DMS114 treated with DMSO at 0.1 percent for 48 hours (cell line): ENCODE measurements around the gene UNC13B.
"Not testable (repeated sequence)": the region's sequence is repeated elsewhere in the genome, so short reads cannot be mapped to it uniquely, and the experiment has no call there.

ENCODE experiments used
- DNase-seq: peaks from one replicate; lab custom pipeline; 2025; ENCODE audit not compliant: unreplicated experiment; lab: John Stamatoyannopoulos, UW

Gene UNC13B

GRCh38 chr9:35161713-35162604 is at the start of gene UNC13B:
UNC13B (plus strand) TSS chr9:35162009; CDS start chr9:35162284, 275 bp downstream.
- DNase-seq, result peak; percentile 80

GRCh38 chr9:35112257-35113020 is 49.4 kb upstream of the UNC13B start:
- no peak for DNase-seq

DNA sequence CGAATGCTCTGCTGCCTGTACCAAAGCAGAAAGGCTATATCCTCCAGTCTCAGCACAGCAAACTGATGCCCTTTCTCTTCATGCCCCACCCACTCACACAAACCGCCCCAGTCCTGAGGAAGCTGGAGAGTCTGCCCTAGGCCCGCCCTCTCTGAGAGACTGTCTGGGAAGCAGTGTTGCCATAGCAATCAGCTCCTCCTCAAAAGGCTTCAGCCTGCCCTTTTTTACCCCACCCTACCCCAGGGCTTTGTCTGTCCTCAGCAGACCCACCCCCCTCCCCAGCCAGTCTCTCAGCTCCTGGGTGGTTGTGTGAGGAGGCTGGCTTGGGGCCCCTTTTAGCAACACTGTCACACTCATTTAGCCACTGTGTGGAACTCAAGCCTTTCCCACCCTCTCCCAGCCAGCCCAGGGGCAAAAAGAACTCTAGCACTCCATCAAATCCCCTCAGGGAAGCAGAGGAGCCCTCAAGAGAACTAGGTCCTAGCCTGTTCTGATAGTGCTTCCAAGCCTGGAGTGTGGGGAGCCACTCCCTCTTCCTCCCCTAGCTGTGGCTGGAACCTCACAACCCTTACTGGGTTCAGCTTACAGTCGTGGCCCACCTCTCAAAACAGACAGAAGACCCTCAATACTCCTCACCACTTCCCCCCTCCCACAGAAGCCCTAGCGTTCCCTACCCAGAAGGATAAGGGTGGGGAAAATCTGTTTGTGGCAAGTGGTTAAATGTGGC is 47.5 kb upstream of the UNC13B start:
- DNase-seq, result peak; percentile 32

GRCh38 chr9:35114840-35115628 is 46.8 kb upstream of the UNC13B start:
- no peak for DNase-seq

GRCh38 chr9:35115680-35116538 is 45.9 kb upstream of the UNC13B start, which contains the start of gene ATOSB:
ATOSB (minus strand) TSS chr9:35115862; CDS start chr9:35108274, 7,588 bp downstream.
- peak; percentile 88 for DNase-seq

DNA sequence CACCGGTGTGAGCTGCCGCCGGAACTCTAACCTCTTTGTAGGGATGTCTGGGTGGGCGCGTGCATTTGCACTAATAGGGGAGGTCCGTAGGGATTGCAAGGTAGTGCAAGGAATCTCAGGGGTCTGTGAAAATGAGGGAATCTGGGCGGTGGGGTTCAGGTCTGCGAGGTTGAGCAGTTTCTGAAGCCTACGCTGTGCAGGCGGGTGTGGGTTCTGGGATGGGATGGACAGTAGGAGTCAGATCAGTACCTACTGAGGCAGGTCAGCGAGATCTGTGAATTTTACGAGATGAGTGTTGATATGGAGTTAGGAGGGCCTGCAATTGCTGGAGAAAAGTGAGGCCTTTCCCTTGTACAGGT is 45.3 kb upstream of the UNC13B start:
- DNase-seq, result no peak

GRCh38 chr9:35116898-35117551 is 44.8 kb upstream of the UNC13B start:
- DNase-seq, result peak; percentile 85

GRCh38 chr9:35134920-35135319 is 26.9 kb upstream of the UNC13B start:
- no peak for DNase-seq

DNA sequence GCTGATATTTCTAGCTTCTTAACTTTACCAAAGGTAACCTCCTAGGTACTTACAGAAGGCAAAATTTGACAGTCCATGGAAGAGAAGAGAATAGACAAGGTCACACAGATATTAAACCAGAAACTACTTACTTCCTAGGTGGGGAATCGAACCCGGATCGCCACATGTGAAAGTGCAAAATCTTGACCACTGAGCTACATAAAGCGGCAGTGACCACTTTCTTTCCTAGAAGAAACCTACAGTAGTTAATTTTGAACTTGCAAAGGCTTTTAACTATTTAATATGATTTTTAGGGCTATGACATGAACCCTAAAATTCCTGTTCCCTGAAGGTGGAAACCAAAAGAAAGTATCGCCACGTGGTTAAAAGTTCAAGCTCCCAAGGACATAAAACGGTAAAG is 25.8 kb upstream of the UNC13B start:
- DNase-seq, result no peak

GRCh38 chr9:35136866-35137265 is 24.9 kb upstream of the UNC13B start:
- DNase-seq, result no peak

GRCh38 chr9:35140093-35140492 is 21.7 kb upstream of the UNC13B start:
- no peak for DNase-seq

- DNase-seq, result no peak
Observed at GRCh38 chr9:35142037-35142436, 19.8 kb upstream of the UNC13B start.

GRCh38 chr9:35147941-35148563 is 13.8 kb upstream of the UNC13B start:
- not testable (repeated sequence) for DNase-seq

DNA sequence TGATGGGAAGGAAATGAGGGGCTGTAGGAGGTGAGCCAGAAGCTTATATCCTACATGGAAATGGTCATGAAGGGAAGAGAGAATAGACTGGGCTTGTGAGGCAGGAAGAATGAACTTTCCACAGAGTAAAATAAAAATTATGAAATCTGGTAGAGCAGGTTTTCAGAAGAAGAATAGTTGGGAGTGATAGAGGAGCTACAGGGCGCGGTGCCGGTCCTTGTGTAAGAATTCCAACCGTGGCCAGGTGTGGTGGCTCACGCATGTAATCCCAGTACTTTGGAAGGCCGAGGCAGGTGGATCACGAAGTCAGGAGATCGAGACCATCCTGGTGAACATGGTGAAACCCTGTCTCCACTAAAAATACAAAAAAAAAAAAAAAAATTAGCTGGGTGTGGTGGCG is 8.9 kb upstream of the UNC13B start:
- no peak for DNase-seq

DNA sequence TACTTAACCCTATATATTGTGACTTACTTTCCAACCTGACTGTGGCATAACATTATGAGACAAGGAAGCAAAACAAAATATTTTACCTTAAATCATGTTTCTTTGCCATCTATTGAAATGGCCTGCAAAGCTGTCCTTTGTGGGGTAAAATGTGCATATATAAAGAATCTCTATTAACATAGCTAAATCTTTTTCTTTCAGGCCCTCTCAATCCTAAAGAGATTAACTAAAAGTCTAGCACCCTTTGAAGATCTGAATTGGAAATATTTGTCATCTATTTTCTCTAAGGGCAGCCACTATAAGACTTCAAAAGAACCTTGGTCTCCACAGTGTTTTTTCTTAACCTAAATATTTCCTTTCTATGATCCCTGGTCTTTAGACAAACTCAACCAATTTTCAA is 5.0 kb upstream of the UNC13B start:
- DNase-seq, result no peak

GRCh38 chr9:35157836-35158235 is 4.0 kb upstream of the UNC13B start:
- not testable (repeated sequence) for DNase-seq

GRCh38 chr9:35158501-35159280 is 3.1 kb upstream of the UNC13B start:
- DNase-seq, result no peak
